Head of caudate nucleus (tissue), 42 donors: ENCODE measurements around the gene C20orf141.
"Not testable (repeated sequence)": the region's sequence is repeated elsewhere in the genome, so short reads cannot be mapped to it uniquely, and the experiment has no call there.

Experiments used
- DNase-seq, 42 donors: peaks; one replicate each; pipeline versions ENCODE4 v3.0.0 to v3.0.0-alpha.2; 2020 to 2021; ENCODE audit warnings: mixed read lengths in 7 of 42
- intact Hi-C: fragments of 100-400 bp; cut with DNase I; formaldehyde crosslinking; loops from one replicate; pipeline ENCODE4 v1.15.0; 2022

C20orf141 gene

DNA sequence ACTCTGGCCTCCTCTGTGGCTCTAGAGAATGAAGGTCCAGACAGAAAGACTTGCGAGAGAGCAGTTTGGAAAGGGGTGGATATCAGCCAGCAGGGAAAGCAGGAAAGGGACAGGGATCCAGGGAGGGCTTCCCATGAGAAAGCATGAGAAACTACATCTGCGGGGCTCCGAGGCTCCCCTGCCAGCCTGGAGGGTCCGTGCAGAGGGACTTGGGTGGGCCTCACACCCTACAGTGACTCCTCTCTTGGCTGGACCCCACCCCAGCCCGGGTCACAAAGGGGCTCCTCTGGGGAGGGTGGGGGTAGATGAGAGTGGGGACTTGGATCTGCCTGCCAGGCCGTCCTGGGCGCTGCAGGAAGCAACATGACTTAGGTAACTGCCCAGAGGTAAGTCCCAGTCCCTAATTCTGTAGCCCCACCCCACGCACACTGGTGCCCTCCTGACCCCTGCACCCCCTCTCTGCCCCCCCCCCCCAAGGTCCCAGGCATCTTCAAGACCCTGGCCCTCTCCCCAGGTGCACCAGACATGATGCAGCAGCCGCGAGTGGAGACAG lies 1.3 kb downstream of the C20orf141 start, which contains the start of gene TMEM239:
Gene TMEM239, plus strand, starts transcription at position 335 of the 553 bp plus-strand sequence. Its CDS starts 191 bp downstream, at position 526.
- intact Hi-C loops = no loop called here
- DNase-seq = peak in 1 of 42 donors; percentile 2

- DNase-seq = peak in 2 of 42 donors; percentile 2 to 12
- intact Hi-C loops = no loop called here
Observed at GRCh38 chr20:2816583-2817340, 2.0 kb downstream of the C20orf141 start.

DNA sequence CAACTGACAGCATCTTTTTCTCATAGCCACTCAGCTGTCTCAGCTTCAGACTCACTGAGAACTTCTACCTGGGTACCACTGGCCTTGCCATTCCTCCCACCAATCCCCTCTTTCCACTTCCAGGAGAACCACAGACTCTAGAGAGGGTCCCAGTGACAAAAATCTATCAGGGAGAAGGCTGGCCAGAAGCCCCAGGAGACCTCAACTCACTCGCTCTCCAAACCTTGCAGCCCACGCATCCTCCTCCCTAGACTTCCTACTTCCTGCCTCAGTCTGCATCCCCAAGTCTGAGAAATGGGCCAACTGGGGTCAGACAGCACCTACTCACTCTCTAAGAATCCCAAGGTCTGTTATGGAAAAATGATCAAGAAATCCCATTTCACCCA lies 2.5 kb downstream of the C20orf141 start:
- peak in 2 of 42 donors; percentile 2 to 12 for DNase-seq
- intact Hi-C loops = no loop called here

DNA sequence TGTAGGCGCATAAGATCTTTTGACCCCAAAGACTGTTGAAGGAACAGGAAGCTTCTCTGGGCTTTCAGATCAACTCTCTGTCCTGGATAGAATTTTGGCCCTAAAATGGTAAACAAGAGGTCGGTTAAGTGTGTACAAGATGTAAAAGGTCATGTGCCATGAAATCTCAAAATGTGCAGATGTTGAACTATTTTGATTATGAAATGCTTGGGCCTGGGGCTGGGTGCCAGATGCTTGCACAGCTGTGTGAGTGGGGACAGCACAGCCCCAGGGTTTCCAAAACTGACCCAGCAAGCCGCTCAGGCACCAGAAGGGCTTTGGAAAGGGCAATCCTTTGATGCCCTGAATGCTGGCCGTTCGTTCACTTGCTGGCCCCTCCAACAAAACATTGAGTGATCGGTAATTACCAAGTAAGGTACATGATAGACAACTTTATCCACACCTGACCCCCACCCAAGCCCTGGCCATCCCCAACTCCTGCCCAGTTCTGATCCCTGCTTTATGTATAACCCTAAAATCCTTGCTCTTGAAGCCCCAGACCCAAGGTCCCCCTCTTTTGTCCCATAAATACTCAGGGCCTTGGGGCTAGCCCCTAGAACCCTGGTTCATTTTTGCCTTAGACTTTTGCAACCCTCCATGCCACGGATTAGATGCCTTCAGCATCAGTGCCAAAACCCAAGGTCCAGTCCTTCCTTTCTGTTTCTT lies 3.3 kb downstream of the C20orf141 start:
- intact Hi-C loops = no loop called here
- DNase-seq = peak in 6 of 42 donors; percentile 1 to 31 (median 10)

- intact Hi-C loops = no loop called here
- DNase-seq = peak in 3 of 42 donors; percentile 5 to 30 (median 12)
Observed at GRCh38 chr20:2820084-2820895, 5.5 kb downstream of the C20orf141 start.

- intact Hi-C loops = no loop called here
- peak in 3 of 42 donors; percentile 8 to 35 (median 12) for DNase-seq
Observed at GRCh38 chr20:2820896-2821869, 6.4 kb downstream of the C20orf141 start.

- intact Hi-C loops = no loop called here
- DNase-seq = peak in 2 of 42 donors; percentile 8 to 29
Observed at GRCh38 chr20:2822073-2822472, 7.3 kb downstream of the C20orf141 start.

- no peak for DNase-seq
- intact Hi-C loops = no loop called here
Observed at GRCh38 chr20:2825761-2826160, 11.0 kb downstream of the C20orf141 start.

DNA sequence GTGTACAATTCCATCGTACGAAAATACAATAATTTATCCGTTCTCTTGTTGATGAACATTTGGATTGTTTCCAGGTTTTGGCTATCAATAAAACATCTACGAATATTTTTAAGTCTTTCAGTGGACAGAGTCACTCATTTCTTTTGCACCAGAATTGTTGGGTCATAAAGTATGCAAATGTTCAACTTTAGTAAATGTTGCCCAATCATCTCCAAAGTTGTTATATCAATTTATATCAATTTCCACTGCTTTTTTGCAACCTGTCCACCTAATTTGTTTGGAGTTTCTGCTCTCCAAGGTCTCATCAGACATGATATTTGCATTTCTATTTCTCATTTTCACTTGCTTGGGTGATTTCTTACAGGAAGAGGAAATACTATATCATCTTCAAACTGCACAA lies 11.9 kb downstream of the C20orf141 start:
- DNase-seq = no peak
- intact Hi-C loops = no loop called here

GRCh38 chr20:2829376-2829775 lies 14.6 kb downstream of the C20orf141 start:
- no peak for DNase-seq
- intact Hi-C loops = no loop called here

DNA sequence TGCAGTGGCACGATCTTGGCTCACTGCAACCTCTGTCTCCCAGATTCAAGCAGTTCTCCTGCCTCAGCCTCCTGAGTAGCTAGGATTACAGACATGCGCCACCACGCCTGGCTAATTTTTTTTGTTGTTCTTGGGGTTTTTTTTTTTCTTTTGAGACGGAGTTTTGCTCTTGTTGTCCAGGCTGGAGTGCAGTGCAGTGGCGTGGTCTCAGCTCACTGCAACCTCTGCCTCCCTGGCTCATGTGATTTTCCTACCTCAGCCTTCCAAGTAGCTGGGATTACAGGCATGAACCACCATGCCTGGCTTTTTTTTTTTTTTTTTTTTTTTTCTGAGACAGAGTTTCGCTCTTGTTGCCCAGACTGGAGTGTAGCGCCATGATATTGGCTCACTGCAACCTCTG lies 16.4 kb downstream of the C20orf141 start:
- not testable (repeated sequence) for DNase-seq
- intact Hi-C loops = loop anchor here (10.0 kb wide), 1 partner anchor 136 kb away; the partner anchor contains the start of gene EBF4

GRCh38 chr20:2833761-2834160 lies 19.0 kb downstream of the C20orf141 start:
- intact Hi-C loops = loop anchor here (10.0 kb wide), 1 partner anchor 139 kb away; the partner anchor contains the start of gene EBF4

DNA sequence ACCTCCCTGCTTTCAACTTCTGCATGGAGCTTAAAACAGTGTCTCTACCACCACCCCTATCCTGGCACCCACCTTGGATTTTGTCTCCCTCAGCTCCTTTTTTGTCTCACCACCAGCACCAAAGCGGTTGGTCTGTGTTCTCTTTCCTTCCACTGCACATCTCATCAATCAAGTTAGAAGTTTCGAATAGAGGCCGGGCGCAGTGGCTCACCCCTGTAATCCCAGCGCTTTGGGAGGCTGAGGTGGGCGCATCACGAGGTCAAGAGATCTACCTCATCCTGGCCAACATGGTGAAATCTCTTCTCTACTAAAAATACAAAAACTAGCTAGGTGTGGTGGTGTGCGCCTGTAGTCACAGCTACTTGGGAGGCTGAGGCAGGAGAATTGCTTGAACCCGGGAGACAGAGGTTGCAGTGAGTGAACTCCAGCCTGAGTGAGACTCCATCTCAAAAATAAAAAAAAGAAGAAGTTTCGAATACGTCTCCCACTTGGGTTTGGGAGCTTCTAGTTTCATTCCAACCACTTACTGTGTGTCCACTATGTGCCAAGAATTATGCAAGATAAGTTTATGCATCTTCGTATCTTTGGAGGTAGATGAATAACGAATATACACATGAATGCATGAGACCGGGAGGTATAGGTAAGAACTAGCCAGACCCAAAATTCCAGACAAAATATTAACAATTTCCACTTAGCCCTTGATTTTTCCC lies 19.8 kb downstream of the C20orf141 start:
- intact Hi-C loops = loop anchor here (10.0 kb wide), 1 partner anchor 140 kb away; the partner anchor contains the start of gene EBF4

More at GRCh38 chr20:2833761-2834160, 19.0 kb downstream of the C20orf141 start:
- DNase-seq = no peak

DNA sequence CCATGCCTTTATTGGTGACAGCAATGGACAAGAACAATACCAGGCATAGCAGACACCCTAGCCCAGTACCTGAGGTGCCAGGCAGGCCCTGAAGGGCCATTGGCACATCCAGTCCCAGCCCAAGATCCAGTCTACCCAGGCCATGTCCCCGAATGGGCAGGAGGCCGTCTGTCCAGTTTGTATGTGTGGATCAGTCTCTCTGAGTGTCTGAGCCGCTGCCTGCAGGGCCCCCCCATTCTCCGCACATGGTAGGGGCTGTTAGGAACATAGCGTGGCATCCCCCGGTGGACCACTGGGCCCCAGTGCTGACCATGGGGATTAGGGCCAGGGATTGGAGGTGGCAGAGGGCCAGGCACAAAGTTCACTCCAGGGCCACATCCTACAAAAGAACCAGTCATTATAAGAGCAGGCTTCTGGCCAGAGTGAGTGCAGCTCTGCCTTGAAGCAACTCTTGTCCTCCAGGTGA lies 20.6 kb downstream of the C20orf141 start:
- intact Hi-C loops = loop anchor here (10.0 kb wide), 1 partner anchor 141 kb away; the partner anchor contains the start of gene EBF4
- peak in 1 of 42 donors; percentile 31 for DNase-seq

More for the DNA sequence above, 19.8 kb downstream of the C20orf141 start:
- no peak for DNase-seq

GRCh38 chr20:2836035-2836434 lies 21.2 kb downstream of the C20orf141 start:
- intact Hi-C loops = loop anchor here (10.0 kb wide), 1 partner anchor 141 kb away; the partner anchor contains the start of gene EBF4
- DNase-seq = peak in 1 of 42 donors; percentile 24

DNA sequence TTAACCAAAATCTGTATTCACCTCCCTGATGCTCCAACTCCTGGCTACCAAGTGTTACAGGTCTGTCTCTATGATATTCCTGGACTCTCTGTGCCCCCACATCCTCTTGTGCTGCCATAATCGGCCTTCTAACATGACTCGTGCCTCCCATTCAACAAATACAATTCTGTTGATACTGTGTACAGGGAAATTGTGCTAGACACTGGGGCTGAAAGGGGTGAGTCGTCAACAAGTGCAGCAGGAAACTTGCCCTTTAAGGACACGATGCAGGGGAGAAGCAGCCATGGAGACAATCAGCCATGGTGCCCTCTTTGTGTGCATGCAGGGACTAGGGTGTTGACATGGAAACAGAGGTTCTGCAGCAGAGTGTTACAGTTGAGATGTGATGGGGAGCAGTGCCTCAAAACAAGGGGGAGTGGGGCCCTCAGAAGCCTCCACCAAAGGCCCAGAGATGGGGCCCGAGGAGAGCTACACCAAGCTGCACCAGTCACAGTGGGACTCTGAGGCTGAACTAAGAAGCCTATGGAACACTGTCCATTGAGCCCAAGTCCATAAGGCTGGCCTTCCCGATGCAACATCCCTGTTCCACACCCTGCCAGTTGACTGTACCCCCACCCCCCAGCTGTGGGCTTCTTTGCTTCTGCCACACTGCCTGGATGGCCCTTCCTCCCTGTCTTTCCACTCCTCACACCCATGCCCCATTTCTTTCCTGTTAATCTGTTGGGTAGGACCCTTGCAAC lies 22.6 kb downstream of the C20orf141 start:
- intact Hi-C loops = loop anchor here (10.0 kb wide), 1 partner anchor 143 kb away; the partner anchor contains the start of gene EBF4

More for the DNA sequence above, 22.6 kb downstream of the C20orf141 start:
- no peak for DNase-seq
